Measurements from ENCODE around the gene MSL3.

DNA sequence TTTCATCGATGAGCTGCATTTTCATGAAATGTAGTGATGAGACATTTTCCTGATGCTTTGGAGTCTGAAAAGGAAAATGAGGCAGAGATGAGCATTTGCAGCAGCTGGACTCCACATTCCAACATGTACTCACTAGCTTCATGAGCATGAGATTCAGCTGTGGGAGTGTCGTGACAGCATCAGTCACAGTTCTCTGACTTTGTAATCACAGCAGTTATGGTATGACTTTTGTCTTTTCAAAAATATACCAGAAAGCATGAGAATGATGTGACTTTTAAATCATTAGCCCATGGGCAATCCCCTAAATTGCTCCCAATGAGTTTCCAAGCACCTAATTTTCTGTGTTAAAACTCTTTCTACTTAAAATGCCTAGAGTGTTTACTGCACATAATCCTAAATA is 18.3 kb upstream of the MSL3 start:
- no peak for TF ChIP-seq CTCF (IDR thresholded peaks at IDR 0.05)
- no peak for TF ChIP-seq EZH2 (IDR thresholded peaks at IDR 0.05)
